ENCODE results near the gene ZNF74.

Gene ZNF74

GRCh38 chr22:20386336-20386735 is 7.6 kb upstream of the ZNF74 start:
- no peak overlapping the region for H3K27ac ChIP-seq (ENCODE audit: extremely low read depth, low read depth, low read length)
- TF ChIP-seq ZNF621 (tag by site-specific recombination; IDR thresholded peaks at IDR 0.05) = no peak
- no peak for TF ChIP-seq SP2 (tag by site-specific recombination; IDR thresholded peaks at IDR 0.05)
- no peak for TF ChIP-seq ZBTB20 (tag by site-specific recombination; IDR thresholded peaks at IDR 0.05)
- no peak for TF ChIP-seq ZNF341 (tag by site-specific recombination; IDR thresholded peaks at IDR 0.05; ENCODE audit: low read depth)
- TF ChIP-seq PBX3 (CRISPR knock-in tag; IDR thresholded peaks at IDR 0.05) = no peak
- TF ChIP-seq ZNF274 (IDR thresholded peaks at IDR 0.05; ENCODE audit: low read length) = no peak
- no peak for TF ChIP-seq ZNF274 (tag by site-specific recombination; IDR thresholded peaks at IDR 0.05; ENCODE audit: borderline replicate concordance)
- no peak for TF ChIP-seq ZNF184 (tag by site-specific recombination; IDR thresholded peaks at IDR 0.05)
- no peak for TF ChIP-seq ZNF132 (tag by site-specific recombination; IDR thresholded peaks at IDR 0.05; ENCODE audit: borderline replicate concordance)
- no peak for TF ChIP-seq KLF9 (tag by site-specific recombination; IDR thresholded peaks at IDR 0.05; ENCODE audit: low read depth)
- TF ChIP-seq ZNF580 (tag by site-specific recombination; IDR thresholded peaks at IDR 0.05) = no peak
- TF ChIP-seq PATZ1 (tag by site-specific recombination; IDR thresholded peaks at IDR 0.05) = no peak
- TF ChIP-seq ZNF175 (tag by site-specific recombination; IDR thresholded peaks at IDR 0.05) = no peak
- no peak for TF ChIP-seq ZNF518A (tag by site-specific recombination; conservative IDR thresholded peaks at IDR 0.05; ENCODE audit: low read depth)
- TF ChIP-seq SETDB1 (IDR thresholded peaks at IDR 0.05; ENCODE audit: insufficient read length, low read length) = no peak
- POLR2A ChIA-PET = no interaction called here
- no peaks in the 10 kb centered on the region for H3K9me3 ChIP-seq (ENCODE audit: control insufficient read depth, insufficient read depth, low read depth, low read length)
- no peak overlapping the region for H3K4me3 ChIP-seq (ENCODE audit: low read depth, low read length)
- no peaks in the 10 kb centered on the region for H3K4me1 ChIP-seq (ENCODE audit: control insufficient read depth, insufficient read depth, low read length)
- H3K36me3 ChIP-seq (ENCODE audit: control insufficient read depth in 2 of 2, insufficient read depth in 1 of 2, low read length in 2 of 2) = no peaks in the 10 kb centered on the region
- CTCF ChIA-PET = no interaction called here

GRCh38 chr22:20386972-20387371 is 7.0 kb upstream of the ZNF74 start:
- H3K27ac ChIP-seq (ENCODE audit: extremely low read depth, low read depth, low read length) = no peak overlapping the region
- H3K9me3 ChIP-seq (ENCODE audit: control insufficient read depth, insufficient read depth, low read depth, low read length) = no peaks in the 10 kb centered on the region
- CTCF ChIA-PET = no interaction called here
- no peak overlapping the region for H3K4me3 ChIP-seq (ENCODE audit: low read depth, low read length)
- H3K4me1 ChIP-seq (ENCODE audit: control insufficient read depth, insufficient read depth, low read length) = no peaks in the 10 kb centered on the region
- POLR2A ChIA-PET = no interaction called here
- H3K36me3 ChIP-seq (ENCODE audit: control insufficient read depth in 2 of 2, insufficient read depth in 1 of 2, low read length in 2 of 2) = no peaks in the 10 kb centered on the region
- no peak for TF ChIP-seq ZNF596 (tag by site-specific recombination; IDR thresholded peaks at IDR 0.05)
- no peak for TF ChIP-seq ZNF16 (tag by site-specific recombination; IDR thresholded peaks at IDR 0.05; ENCODE audit: low read depth)
- no peak for TF ChIP-seq ZFP41 (tag by site-specific recombination; IDR thresholded peaks at IDR 0.05; ENCODE audit: borderline replicate concordance)
- TF ChIP-seq INSM2 (tag by site-specific recombination; IDR thresholded peaks at IDR 0.05) = no peak
- TF ChIP-seq ZNF513 (tag by site-specific recombination; IDR thresholded peaks at IDR 0.05) = no peak
- TF ChIP-seq ZNF335 (tag by site-specific recombination; conservative IDR thresholded peaks at IDR 0.05) = no peak
- no peak for TF ChIP-seq ZSCAN4 (tag by site-specific recombination; IDR thresholded peaks at IDR 0.05)
- TF ChIP-seq KLF9 (tag by site-specific recombination; IDR thresholded peaks at IDR 0.05; ENCODE audit: low read depth) = no peak
- TF ChIP-seq KLF8 (tag by site-specific recombination; IDR thresholded peaks at IDR 0.05) = no peak
- no peak for TF ChIP-seq ZNF624 (tag by site-specific recombination; IDR thresholded peaks at IDR 0.05)

All from HEK293 (cell line).